ENCODE data around the gene HERC5. TPM values are rescaled to one million over a fixed set of nuclear protein-coding genes. Genes with fewer than 3 reads are reported as not detected.
A peak's percentile ranks its signal among the peaks of the same experiment; 100 is the strongest.

The HERC5 gene
- total and polyA plus RNA-seq, 2 experiments from 2014 or later, result 0.10 to 0.32 TPM

DNA sequence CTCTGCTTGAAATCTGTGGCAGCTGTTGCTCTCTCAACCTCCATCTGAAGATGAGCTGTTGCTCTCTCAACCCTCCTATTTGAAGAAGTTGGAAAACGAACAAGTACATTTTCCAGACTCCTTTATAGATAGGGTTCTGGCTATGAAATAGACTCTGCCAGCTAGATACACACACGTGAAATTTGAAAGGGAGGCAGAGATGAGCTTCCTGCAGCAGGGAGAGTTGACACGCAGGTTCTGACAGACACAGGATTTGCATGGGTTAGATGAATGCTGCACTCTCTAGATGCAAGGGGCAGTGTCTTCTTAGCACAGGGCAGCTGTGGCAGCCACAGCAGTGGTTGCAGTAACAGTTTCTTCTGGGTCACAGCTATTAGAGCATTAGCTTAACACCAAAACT is 74.6 kb downstream of the HERC5 start:
- Histone ChIP-seq H3K4me3 (peak overlapping the region; percentile 57), H3K4me2 (ENCODE audit: unreplicated experiment) (peak overlapping the region; percentile 71)

DNA sequence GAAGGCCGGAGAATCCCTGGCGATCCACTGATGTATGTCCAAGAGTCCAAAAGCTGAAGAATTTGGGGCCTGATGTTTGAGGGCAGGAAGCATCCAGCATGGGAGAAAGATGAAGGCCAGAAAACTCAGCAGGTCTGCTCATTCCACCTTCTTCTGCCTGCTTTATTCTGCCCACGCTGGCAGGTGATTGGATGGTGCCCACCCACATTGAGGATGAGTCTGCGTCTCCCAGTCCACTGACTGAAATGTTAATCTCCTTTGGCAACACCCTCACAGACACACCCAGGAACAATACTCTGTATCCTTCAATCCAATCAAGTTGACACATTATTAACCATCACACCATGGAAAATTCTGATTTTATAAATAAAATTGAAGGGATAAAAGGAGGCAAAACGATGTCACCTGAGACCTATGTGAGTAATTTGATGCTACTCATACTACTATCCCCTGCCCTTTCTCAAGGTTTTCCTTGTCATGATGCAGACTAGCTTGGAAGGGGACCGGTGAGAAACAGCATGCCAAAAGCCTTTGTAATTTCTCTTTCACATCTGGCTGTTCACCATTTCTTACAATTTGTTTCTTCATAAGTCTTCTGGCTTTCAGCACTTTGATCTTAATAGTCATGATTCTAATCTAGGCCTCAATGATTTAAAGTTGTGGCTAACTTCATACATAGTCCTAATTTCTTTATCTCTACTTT is 76.3 kb downstream of the HERC5 start:
- no peak for TF ChIP-seq EZH2 (IDR thresholded peaks at IDR 0.05; ENCODE audit: insufficient read depth, poor library complexity, severe bottlenecking)
- no peak; the same call in 1 of the 2 replicates for TF ChIP-seq EZH2phosphoT487 (IDR thresholded peaks at IDR 0.05; ENCODE audit: insufficient read depth, low read depth)
- in situ Hi-C loops (cut with MboI), result loop anchor here (10.0 to 25.0 kb wide), 3 partner anchors 122 to 492 kb away; no protein-coding TSS in a partner anchor
- Histone ChIP-seq H3K4me3 (peak overlapping the region; percentile 57), H3K9me3 (ENCODE audit: low read depth) (no peaks in the 10 kb centered on the region), H3K4me1 (ENCODE audit: insufficient read depth) (peaks cover 37% of the 10 kb centered on the region), H3K9ac (peak overlapping the region; percentile 81), H4K20me1 (ENCODE audit: insufficient read depth) (no peaks in the 10 kb centered on the region), H3F3A (ENCODE audit: insufficient read depth) (peaks cover 37% of the 10 kb centered on the region), H3K79me2 (ENCODE audit: insufficient read depth) (peaks cover 34% of the 10 kb centered on the region), H3K27ac (peak overlapping the region; percentile 99), H2AFZ (peak overlapping the region; percentile 20), H3K9me2 (ENCODE audit: insufficient read depth) (no peaks in the 10 kb centered on the region; the same call in 1 of the 2 replicates), H3K36me3 (ENCODE audit: low read depth) (no peaks in the 10 kb centered on the region), H3K4me2 (ENCODE audit: unreplicated experiment) (peak overlapping the region; percentile 71), H3K27me3 (replicated peaks; ENCODE audit: insufficient read depth) (no peaks in the 10 kb centered on the region)
- 33 to 40% methylated on average over 6 of the region's 6 CpGs for WGBS, 2 experiments (ENCODE audit: low coverage in 1 of 2, low lambda C conversion rate in 2 of 2, missing lambda C conversion rate in 2 of 2)
- DNase-seq, result peak; percentile 89

More for the DNA sequence above, 74.6 kb downstream of the HERC5 start:
- Histone ChIP-seq H3K27me3 (replicated peaks; ENCODE audit: insufficient read depth) (no peaks in the 10 kb centered on the region), H3K9ac (peak overlapping the region; percentile 81), H3K36me3 (ENCODE audit: low read depth) (no peaks in the 10 kb centered on the region), H2AFZ (peak overlapping the region; percentile 72), H3K79me2 (ENCODE audit: insufficient read depth) (peaks cover 47% of the 10 kb centered on the region), H3K9me3 (ENCODE audit: low read depth) (no peaks in the 10 kb centered on the region), H3K4me1 (ENCODE audit: insufficient read depth) (peaks cover 39% of the 10 kb centered on the region), H3K9me2 (ENCODE audit: insufficient read depth) (no peaks in the 10 kb centered on the region; the same call in 1 of the 2 replicates), H4K20me1 (ENCODE audit: insufficient read depth) (no peaks in the 10 kb centered on the region), H3K27ac (peak overlapping the region; percentile 99), H3F3A (ENCODE audit: insufficient read depth) (peaks cover 37% of the 10 kb centered on the region)
- in situ Hi-C loops (cut with MboI), result loop anchor here (10.0 to 25.0 kb wide), 3 partner anchors 123 to 493 kb away; no protein-coding TSS in a partner anchor
- WGBS, 2 experiments (ENCODE audit: low coverage in 1 of 2, low lambda C conversion rate in 2 of 2, missing lambda C conversion rate in 2 of 2), result 10 to 15% methylated on average over 3 of the region's 3 CpGs
- peak; percentile 46 for DNase-seq
- no peak for TF ChIP-seq EZH2 (IDR thresholded peaks at IDR 0.05; ENCODE audit: insufficient read depth, poor library complexity, severe bottlenecking)
- TF ChIP-seq EZH2phosphoT487 (IDR thresholded peaks at IDR 0.05; ENCODE audit: insufficient read depth, low read depth), result no peak

GRCh38 chr4:88533937-88534750 is 77.2 kb downstream of the HERC5 start:
- Histone ChIP-seq H3K9me3 (ENCODE audit: low read depth) (no peaks in the 10 kb centered on the region), H3K4me2 (ENCODE audit: unreplicated experiment) (peak overlapping the region; percentile 71), H3K4me3 (peak overlapping the region; percentile 57), H3K27ac (peak overlapping the region; percentile 99), H3K4me1 (ENCODE audit: insufficient read depth) (peaks cover 37% of the 10 kb centered on the region), H2AFZ (peak overlapping the region; percentile 16; the same call in 1 of the 2 replicates), H3K36me3 (ENCODE audit: low read depth) (no peaks in the 10 kb centered on the region), H3K27me3 (replicated peaks; ENCODE audit: insufficient read depth) (no peaks in the 10 kb centered on the region), H3K79me2 (ENCODE audit: insufficient read depth) (peaks cover 25% of the 10 kb centered on the region), H3K9ac (peak overlapping the region; percentile 81), H4K20me1 (ENCODE audit: insufficient read depth) (no peaks in the 10 kb centered on the region), H3K9me2 (ENCODE audit: insufficient read depth) (no peaks in the 10 kb centered on the region; the same call in 1 of the 2 replicates), H3F3A (ENCODE audit: insufficient read depth) (peaks cover 37% of the 10 kb centered on the region)
- in situ Hi-C loops (cut with MboI), result loop anchor here (10.0 to 25.0 kb wide), 3 partner anchors 121 to 491 kb away; no protein-coding TSS in a partner anchor
- 1 to 2% methylated on average over 4 of the region's 4 CpGs for WGBS, 2 experiments (ENCODE audit: low coverage in 1 of 2, low lambda C conversion rate in 2 of 2, missing lambda C conversion rate in 2 of 2)
- TF ChIP-seq EZH2phosphoT487 (IDR thresholded peaks at IDR 0.05; ENCODE audit: insufficient read depth, low read depth) (no peak), EZH2 (IDR thresholded peaks at IDR 0.05; ENCODE audit: insufficient read depth, poor library complexity, severe bottlenecking) (no peak)
- peak; percentile 98 for DNase-seq
